ENCODE results near the gene PDE6A. TPM values are rescaled to one million over a fixed set of nuclear protein-coding genes. Genes with fewer than 3 reads are reported as not detected.

Gene PDE6A
- total and polyA plus RNA-seq, 2 of the 13 experiments (the other 11 are each of a cell fraction or from before 2014, with no cell fraction given) = 0.01 TPM; not detected in 1

DNA sequence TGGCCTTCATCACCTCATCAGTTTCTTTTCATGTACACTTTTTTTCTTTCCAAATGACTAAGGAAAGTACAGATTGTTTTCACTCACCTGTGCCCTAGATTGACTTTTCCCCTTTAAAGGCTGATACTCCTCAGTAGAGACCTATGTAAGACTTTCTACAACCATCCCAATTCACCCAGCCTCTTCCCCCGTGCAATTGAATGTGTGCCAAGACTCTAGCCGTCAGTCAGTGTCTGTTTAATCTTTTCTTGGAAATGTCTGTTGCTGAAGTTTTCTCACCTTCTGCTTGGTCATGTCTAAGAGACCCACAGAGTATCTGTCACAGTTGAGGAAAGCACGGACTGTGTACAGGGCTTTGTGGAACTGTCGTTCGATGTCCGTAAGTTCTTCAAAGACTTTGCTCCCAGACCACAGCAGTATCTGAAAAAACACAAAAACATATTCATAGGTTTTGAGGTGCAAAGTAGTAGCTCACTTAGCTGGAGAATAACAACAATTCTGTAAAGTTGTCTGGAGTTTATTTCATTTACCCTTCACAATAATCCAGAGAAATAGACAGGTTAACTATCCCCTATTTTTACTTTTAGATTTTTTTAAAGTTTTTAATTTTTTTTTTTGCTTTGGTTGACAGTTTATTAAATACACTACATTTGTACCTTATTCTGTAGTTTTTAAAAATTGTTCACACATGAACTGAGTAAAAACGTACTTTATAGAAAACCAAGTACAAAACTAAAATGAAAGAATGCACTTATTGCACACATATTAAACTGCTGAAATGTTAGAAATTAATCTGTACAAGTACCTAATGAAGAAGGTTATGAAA lies 13.6 kb downstream of the PDE6A start:
- Histone ChIP-seq H3K27me3 (ENCODE audit: control insufficient read depth in 1 of 2, insufficient read depth in 2 of 2, low read length in 2 of 2) (peaks cover 1 to 19% of the 10 kb centered on the region in 2 experiments; a peak in 3 of 5 replicates), H3K79me2 (ENCODE audit: insufficient read depth, low read length) (no peaks in the 10 kb centered on the region), H2AFZ (ENCODE audit: low read length) (no peak overlapping the region), H4K20me1 (ENCODE audit: insufficient read depth, low read length) (no peaks in the 10 kb centered on the region), H3K4me2 (ENCODE audit: low read depth, low read length) (no peak overlapping the region), H3K36me3 (replicated peaks in 1 of 2; ENCODE audit: control insufficient read depth in 1 of 2, insufficient read depth in 2 of 2, low read length in 2 of 2) (no peaks in the 10 kb centered on the region), H3K4me1 (ENCODE audit: insufficient read depth, low read length) (peaks cover 26% of the 10 kb centered on the region), H3K27ac (ENCODE audit: extremely low read length, insufficient read depth, low read length) (no peak overlapping the region), H3K9me3 (ENCODE audit: low read length) (no peaks in the 10 kb centered on the region), H3K9ac (ENCODE audit: insufficient read depth, low read depth, low read length) (no peak overlapping the region), H3K4me3 (replicated peaks in 1 of 3; ENCODE audit: insufficient read depth in 1 of 3, low read depth in 2 of 3, low read length in 3 of 3) (no peak overlapping the region)
- ChIA-PET POLR2A (no interaction called here), CTCF (ENCODE audit: low intra/inter-chr PET ratio, low total read pairs) (no interaction called here)
- intact Hi-C loops (cut with micrococcal nuclease; ENCODE audit: unreplicated experiment) (no loop called here), in situ Hi-C loops (cut with HindIII; ENCODE audit: extremely low pct_ligation_motif_present, low pct_unique_long_range_greater_than_20kb) (loop anchor here (10.0 kb wide), 1 partner anchor 64 kb away; no protein-coding TSS in a partner anchor)
- FAIRE-seq (no peak), DNase-seq (ENCODE audit: low spot score) (no peak), ATAC-seq (no peak)
- WGBS (ENCODE audit: low lambda C conversion rate) = 12% methylated on average over 7 of the region's 7 CpGs
- BruUV-seq (replicated peaks) = no TSS peak
- TF ChIP-seq STAT5B (CRISPR knock-in tag; IDR thresholded peaks at IDR 0.05) (no peak), EHMT2 (IDR thresholded peaks at IDR 0.05; ENCODE audit: borderline replicate concordance, low read depth, low read length) (no peak), ZMYM2 (CRISPR knock-in tag; IDR thresholded peaks at IDR 0.05) (no peak), ZNF614 (CRISPR knock-in tag; IDR thresholded peaks at IDR 0.05; ENCODE audit: borderline replicate concordance) (no peak), ZNF180 (CRISPR knock-in tag; IDR thresholded peaks at IDR 0.05; ENCODE audit: borderline replicate concordance, low read depth) (no peak), CBX5 (CRISPR knock-in tag; IDR thresholded peaks at IDR 0.05; ENCODE audit: borderline replicate concordance) (no peak), MAFF (IDR thresholded peaks at IDR 0.05; ENCODE audit: low read depth, low read length) (no peak), NCOR1 (IDR thresholded peaks at IDR 0.05; ENCODE audit: borderline replicate concordance, low read length) (no peak), ZIK1 (CRISPR knock-in tag; IDR thresholded peaks at IDR 0.05; ENCODE audit: borderline replicate concordance, low read depth) (no peak), ZMYM3 (CRISPR knock-in tag; IDR thresholded peaks at IDR 0.05) (no peak), NFIC (IDR thresholded peaks at IDR 0.05; ENCODE audit: low read length) (no peak), ZNF660 (CRISPR knock-in tag; IDR thresholded peaks at IDR 0.05; ENCODE audit: borderline replicate concordance, low read depth) (no peak), FOSL1 (CRISPR knock-in tag; IDR thresholded peaks at IDR 0.05; ENCODE audit: borderline replicate concordance) (no peak)
- TF ChIP-seq, protein P1, sequence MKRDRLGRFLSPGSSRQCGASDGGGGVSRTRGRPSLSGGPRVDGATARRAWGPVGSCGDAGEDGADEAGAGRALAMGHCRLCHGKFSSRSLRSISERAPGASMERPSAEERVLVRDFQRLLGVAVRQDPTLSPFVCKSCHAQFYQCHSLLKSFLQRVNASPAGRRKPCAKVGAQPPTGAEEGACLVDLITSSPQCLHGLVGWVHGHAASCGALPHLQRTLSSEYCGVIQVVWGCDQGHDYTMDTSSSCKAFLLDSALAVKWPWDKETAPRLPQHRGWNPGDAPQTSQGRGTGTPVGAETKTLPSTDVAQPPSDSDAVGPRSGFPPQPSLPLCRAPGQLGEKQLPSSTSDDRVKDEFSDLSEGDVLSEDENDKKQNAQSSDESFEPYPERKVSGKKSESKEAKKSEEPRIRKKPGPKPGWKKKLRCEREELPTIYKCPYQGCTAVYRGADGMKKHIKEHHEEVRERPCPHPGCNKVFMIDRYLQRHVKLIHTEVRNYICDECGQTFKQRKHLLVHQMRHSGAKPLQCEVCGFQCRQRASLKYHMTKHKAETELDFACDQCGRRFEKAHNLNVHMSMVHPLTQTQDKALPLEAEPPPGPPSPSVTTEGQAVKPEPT (CRISPR knock-in tag; IDR thresholded peaks at IDR 0.05; ENCODE audit: low read depth) = no peak
